Measurements from ENCODE around the gene MAGI2. TPM values are rescaled to one million over a fixed set of nuclear protein-coding genes. Genes with fewer than 3 reads are reported as not detected.

MAGI2 gene
- total and polyA plus RNA-seq, 4 donors, result 3.7 to 25.5 (median 11.6) TPM

DNA sequence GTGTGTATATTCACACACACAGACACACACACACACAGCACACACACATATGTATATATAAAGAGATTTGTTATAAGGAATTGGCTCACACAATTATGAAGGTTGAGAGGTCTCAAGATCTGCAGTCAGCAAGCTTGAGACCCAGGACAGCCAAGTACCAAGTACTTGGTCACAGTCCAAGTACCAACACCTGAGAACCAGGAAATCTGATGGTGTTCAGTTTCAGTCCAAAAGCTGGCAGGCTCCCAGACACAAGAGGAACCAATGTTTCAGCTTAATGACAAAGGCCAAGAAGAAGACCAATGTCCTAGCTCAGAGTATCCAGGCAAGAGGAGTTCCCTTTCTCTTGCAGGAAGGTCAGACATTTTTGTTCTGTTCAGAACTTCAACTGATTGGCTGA lies 780.2 kb downstream of the MAGI2 start:
- H3K27ac ChIP-seq (ENCODE audit: low read depth in 1 of 2, low read length in 2 of 2), result no peak overlapping the region
- intact Hi-C loops (cut with DNase I), result no loop called here
- H3K4me1 ChIP-seq (ENCODE audit: control insufficient read depth in 1 of 2, insufficient read depth in 2 of 2, low read length in 2 of 2), result no peaks in the 10 kb centered on the region
- ATAC-seq (ENCODE audit: low FRiP score), result no peak
- no peaks in the 10 kb centered on the region for H3K27me3 ChIP-seq (ENCODE audit: control insufficient read depth in 1 of 2, insufficient read depth in 2 of 2, low read length in 1 of 2)
- DNase-seq, result no peak
- H3K36me3 ChIP-seq (ENCODE audit: control insufficient read depth in 1 of 2, insufficient read depth in 2 of 2, low read length in 1 of 2), result no peaks in the 10 kb centered on the region
- no peak overlapping the region for H3K4me3 ChIP-seq (ENCODE audit: low read length in 2 of 2)
- H3K9me3 ChIP-seq (ENCODE audit: control insufficient read depth, low read length), result no peaks in the 10 kb centered on the region

GRCh38 chr7:78662939-78663338 lies 790.5 kb downstream of the MAGI2 start:
- H3K4me1 ChIP-seq (ENCODE audit: control insufficient read depth in 1 of 2, insufficient read depth in 2 of 2, low read length in 2 of 2), result no peaks in the 10 kb centered on the region
- 75 to 83% methylated on average over 4 of the region's 4 CpGs for WGBS, 2 donors
- H3K27me3 ChIP-seq (ENCODE audit: control insufficient read depth in 1 of 2, insufficient read depth in 2 of 2, low read length in 1 of 2), result no peaks in the 10 kb centered on the region
- no peaks in the 10 kb centered on the region for H3K36me3 ChIP-seq (ENCODE audit: control insufficient read depth in 1 of 2, insufficient read depth in 2 of 2, low read length in 1 of 2)
- H3K9me3 ChIP-seq (ENCODE audit: control insufficient read depth, low read length), result no peaks in the 10 kb centered on the region
- no peak overlapping the region for H3K4me3 ChIP-seq (ENCODE audit: low read length in 2 of 2)
- intact Hi-C loops (cut with DNase I), result no loop called here
- H3K27ac ChIP-seq (ENCODE audit: low read depth in 1 of 2, low read length in 2 of 2), result no peak overlapping the region
- no peak for ATAC-seq (ENCODE audit: low FRiP score)
- DNase-seq, result no peak

GRCh38 chr7:78649976-78650375 lies 803.5 kb downstream of the MAGI2 start:
- no peaks in the 10 kb centered on the region for H3K4me1 ChIP-seq (ENCODE audit: control insufficient read depth in 1 of 2, insufficient read depth in 2 of 2, low read length in 2 of 2)
- no peaks in the 10 kb centered on the region for H3K36me3 ChIP-seq (ENCODE audit: control insufficient read depth in 1 of 2, insufficient read depth in 2 of 2, low read length in 1 of 2)
- DNase-seq, result no peak
- ATAC-seq (ENCODE audit: low FRiP score), result no peak
- intact Hi-C loops (cut with DNase I), result no loop called here
- 87 to 91% methylated on average over 3 of the region's 3 CpGs for WGBS, 2 donors
- H3K4me3 ChIP-seq (ENCODE audit: low read length in 2 of 2), result no peak overlapping the region
- no peaks in the 10 kb centered on the region for H3K9me3 ChIP-seq (ENCODE audit: control insufficient read depth, low read length)
- no peaks in the 10 kb centered on the region for H3K27me3 ChIP-seq (ENCODE audit: control insufficient read depth in 1 of 2, insufficient read depth in 2 of 2, low read length in 1 of 2)
- H3K27ac ChIP-seq (ENCODE audit: low read depth in 1 of 2, low read length in 2 of 2), result no peak overlapping the region

DNA sequence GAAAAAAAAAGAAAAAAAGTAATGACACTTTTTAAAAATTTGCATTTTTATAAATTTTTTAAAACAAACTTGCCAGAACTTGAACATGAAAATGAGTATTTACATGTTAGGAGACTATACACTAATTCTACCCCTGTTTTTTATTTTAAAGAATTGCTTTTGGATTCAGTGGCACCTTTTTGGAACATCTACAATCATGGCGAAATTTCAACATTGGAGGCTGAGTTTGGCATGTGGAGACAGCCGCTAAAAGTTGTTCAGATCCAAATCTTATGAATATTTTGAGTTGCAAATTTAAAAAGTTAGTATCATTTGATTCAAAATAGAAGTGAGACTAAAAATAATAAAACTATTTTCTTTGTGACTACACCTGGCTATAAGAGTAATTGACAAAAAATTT lies 804.2 kb downstream of the MAGI2 start:
- no peak overlapping the region for H3K4me3 ChIP-seq (ENCODE audit: low read length in 2 of 2)
- DNase-seq (no peak), ATAC-seq (ENCODE audit: low FRiP score) (no peak)
- H3K36me3 ChIP-seq (ENCODE audit: control insufficient read depth in 1 of 2, insufficient read depth in 2 of 2, low read length in 1 of 2), result no peaks in the 10 kb centered on the region
- intact Hi-C loops (cut with DNase I), result no loop called here
- WGBS, 2 donors, result 81 to 88% methylated on average over 2 of the region's 2 CpGs
- no peaks in the 10 kb centered on the region for H3K27me3 ChIP-seq (ENCODE audit: control insufficient read depth in 1 of 2, insufficient read depth in 2 of 2, low read length in 1 of 2)
- no peaks in the 10 kb centered on the region for H3K9me3 ChIP-seq (ENCODE audit: control insufficient read depth, low read length)
- H3K27ac ChIP-seq (ENCODE audit: low read depth in 1 of 2, low read length in 2 of 2), result no peak overlapping the region
- no peaks in the 10 kb centered on the region for H3K4me1 ChIP-seq (ENCODE audit: control insufficient read depth in 1 of 2, insufficient read depth in 2 of 2, low read length in 2 of 2)

- DNase-seq, result no peak
- H3K36me3 ChIP-seq (ENCODE audit: control insufficient read depth in 1 of 2, insufficient read depth in 2 of 2, low read length in 1 of 2), result no peaks in the 10 kb centered on the region
Measured at GRCh38 chr7:78642751-78643150, 810.7 kb downstream of the MAGI2 start.

DNA sequence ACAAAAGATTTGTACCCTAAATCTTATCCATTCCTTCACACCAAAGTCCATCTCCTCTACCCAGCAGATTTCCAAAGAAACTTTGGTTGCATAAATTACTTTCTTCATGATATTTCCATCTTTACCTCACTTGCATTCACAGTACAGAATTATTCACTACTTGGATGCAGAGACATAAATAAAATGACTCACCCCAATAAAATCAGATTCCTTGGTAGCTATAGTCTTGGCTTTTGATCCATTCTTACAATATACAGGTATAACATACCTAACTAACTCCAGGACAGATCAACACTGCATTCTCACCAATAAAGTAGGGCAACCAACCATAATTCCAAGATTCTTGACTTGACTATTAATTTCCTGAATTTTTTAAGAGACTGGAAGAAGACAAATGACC lies 815.1 kb downstream of the MAGI2 start:
- Histone ChIP-seq H3K4me1 (ENCODE audit: control insufficient read depth in 1 of 2, insufficient read depth in 2 of 2, low read length in 2 of 2) (no peaks in the 10 kb centered on the region), H3K27me3 (ENCODE audit: control insufficient read depth in 1 of 2, insufficient read depth in 2 of 2, low read length in 1 of 2) (no peaks in the 10 kb centered on the region), H3K36me3 (ENCODE audit: control insufficient read depth in 1 of 2, insufficient read depth in 2 of 2, low read length in 1 of 2) (no peaks in the 10 kb centered on the region), H3K9me3 (ENCODE audit: control insufficient read depth, low read length) (no peaks in the 10 kb centered on the region), H3K4me3 (ENCODE audit: low read length in 2 of 2) (no peak overlapping the region), H3K27ac (ENCODE audit: low read depth in 1 of 2, low read length in 2 of 2) (no peak overlapping the region)
- DNase-seq, result no peak
- intact Hi-C loops (cut with DNase I), result no loop called here
- ATAC-seq (ENCODE audit: low FRiP score), result no peak

More at GRCh38 chr7:78642751-78643150, 810.7 kb downstream of the MAGI2 start:
- H3K9me3 ChIP-seq (ENCODE audit: control insufficient read depth, low read length), result no peaks in the 10 kb centered on the region
- no peaks in the 10 kb centered on the region for H3K27me3 ChIP-seq (ENCODE audit: control insufficient read depth in 1 of 2, insufficient read depth in 2 of 2, low read length in 1 of 2)
- no peak overlapping the region for H3K4me3 ChIP-seq (ENCODE audit: low read length in 2 of 2)
- H3K27ac ChIP-seq (ENCODE audit: low read depth in 1 of 2, low read length in 2 of 2), result no peak overlapping the region
- no peaks in the 10 kb centered on the region for H3K4me1 ChIP-seq (ENCODE audit: control insufficient read depth in 1 of 2, insufficient read depth in 2 of 2, low read length in 2 of 2)
- intact Hi-C loops (cut with DNase I), result no loop called here
- no peak for ATAC-seq (ENCODE audit: low FRiP score)

GRCh38 chr7:78636727-78637126 lies 816.7 kb downstream of the MAGI2 start:
- H3K36me3 ChIP-seq (ENCODE audit: control insufficient read depth in 1 of 2, insufficient read depth in 2 of 2, low read length in 1 of 2), result no peaks in the 10 kb centered on the region
- DNase-seq (no peak), ATAC-seq (ENCODE audit: low FRiP score) (no peak)
- no peaks in the 10 kb centered on the region for H3K9me3 ChIP-seq (ENCODE audit: control insufficient read depth, low read length)
- no peak overlapping the region for H3K4me3 ChIP-seq (ENCODE audit: low read length in 2 of 2)
- WGBS, 2 donors, result 93 to 96% methylated on average over 6 of the region's 6 CpGs
- no peak overlapping the region for H3K27ac ChIP-seq (ENCODE audit: low read depth in 1 of 2, low read length in 2 of 2)
- no peaks in the 10 kb centered on the region for H3K4me1 ChIP-seq (ENCODE audit: control insufficient read depth in 1 of 2, insufficient read depth in 2 of 2, low read length in 2 of 2)
- intact Hi-C loops (cut with DNase I), result no loop called here
- H3K27me3 ChIP-seq (ENCODE audit: control insufficient read depth in 1 of 2, insufficient read depth in 2 of 2, low read length in 1 of 2), result no peaks in the 10 kb centered on the region

GRCh38 chr7:78635026-78635793 lies 818.3 kb downstream of the MAGI2 start:
- ATAC-seq (ENCODE audit: low FRiP score) (no peak), DNase-seq (no peak)
- Histone ChIP-seq H3K36me3 (ENCODE audit: control insufficient read depth in 1 of 2, insufficient read depth in 2 of 2, low read length in 1 of 2) (no peaks in the 10 kb centered on the region), H3K4me1 (ENCODE audit: control insufficient read depth in 1 of 2, insufficient read depth in 2 of 2, low read length in 2 of 2) (no peaks in the 10 kb centered on the region), H3K27me3 (ENCODE audit: control insufficient read depth in 1 of 2, insufficient read depth in 2 of 2, low read length in 1 of 2) (no peaks in the 10 kb centered on the region), H3K4me3 (ENCODE audit: low read length in 2 of 2) (no peak overlapping the region), H3K27ac (ENCODE audit: low read depth in 1 of 2, low read length in 2 of 2) (no peak overlapping the region), H3K9me3 (ENCODE audit: control insufficient read depth, low read length) (no peaks in the 10 kb centered on the region)
- intact Hi-C loops (cut with DNase I), result no loop called here
- 94 to 95% methylated on average over 4 of the region's 4 CpGs for WGBS, 2 donors

DNA sequence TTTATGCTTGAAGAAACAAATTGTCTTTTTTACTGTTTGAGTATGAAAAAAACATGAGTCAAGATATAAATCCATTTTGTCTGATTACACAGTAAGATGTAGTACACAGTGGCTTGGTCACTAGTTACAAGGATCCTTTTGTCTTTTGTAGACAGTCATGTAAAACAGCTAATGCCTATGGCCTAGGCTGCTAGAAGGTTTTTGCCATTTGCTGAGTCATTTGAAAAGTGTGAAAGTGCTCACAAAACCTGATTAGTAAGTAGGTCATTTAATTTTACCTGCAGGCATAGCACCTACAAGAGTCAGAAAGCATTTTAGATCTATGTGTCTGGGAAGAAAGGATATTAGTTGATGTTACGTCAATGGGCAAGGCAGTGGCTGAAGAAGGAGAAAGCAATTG lies 819.4 kb downstream of the MAGI2 start:
- intact Hi-C loops (cut with DNase I), result no loop called here
- Histone ChIP-seq H3K36me3 (ENCODE audit: control insufficient read depth in 1 of 2, insufficient read depth in 2 of 2, low read length in 1 of 2) (peaks cover 0 to under 1% of the 10 kb centered on the region in 2 donors), H3K4me3 (ENCODE audit: low read length in 2 of 2) (no peak overlapping the region), H3K4me1 (ENCODE audit: control insufficient read depth in 1 of 2, insufficient read depth in 2 of 2, low read length in 2 of 2) (no peaks in the 10 kb centered on the region), H3K27ac (ENCODE audit: low read depth in 1 of 2, low read length in 2 of 2) (no peak overlapping the region), H3K9me3 (ENCODE audit: control insufficient read depth, low read length) (no peaks in the 10 kb centered on the region), H3K27me3 (ENCODE audit: control insufficient read depth in 1 of 2, insufficient read depth in 2 of 2, low read length in 1 of 2) (no peaks in the 10 kb centered on the region)
- DNase-seq, result no peak
- no peak for ATAC-seq (ENCODE audit: low FRiP score)
- WGBS, 2 donors, result 97% methylated on average over 1 of the region's 1 CpG
